GM21825 (cell line): ENCODE results near the gene DRC3.
"Not testable (repeated sequence)": the region's sequence is repeated elsewhere in the genome, so short reads cannot be mapped to it uniquely, and the experiment has no call there.

Experiments used
- ATAC-seq: cut with Tn5 transposase; IDR thresholded peaks from one replicate; pipeline ENCODE4 v1.9.1; 2021; ENCODE audit warnings: mild to moderate bottlenecking, moderate library complexity; ENCODE audit not compliant: unreplicated experiment

The DRC3 gene

GRCh38 chr17:17972126-17972951 is at the start of gene DRC3, which contains the start of gene TOM1L2:
DRC3 (plus strand) TSS chr17:17972862; CDS start chr17:17977599, 4,737 bp downstream.
TOM1L2 (minus strand) TSS chr17:17972400; CDS start chr17:17972313, 87 bp downstream.
- ATAC-seq = peak; percentile 89

GRCh38 chr17:17924131-17924856 is 48.4 kb upstream of the DRC3 start:
- ATAC-seq = no peak

GRCh38 chr17:17924857-17925250 is 47.8 kb upstream of the DRC3 start:
- no peak for ATAC-seq

- no peak for ATAC-seq
Measured at GRCh38 chr17:17926036-17926435, 46.6 kb upstream of the DRC3 start.

GRCh38 chr17:17926840-17927449 is 45.7 kb upstream of the DRC3 start:
- no peak for ATAC-seq

- ATAC-seq = no peak
Measured at GRCh38 chr17:17928398-17929287, 44.0 kb upstream of the DRC3 start.

GRCh38 chr17:17929655-17930380 is 42.8 kb upstream of the DRC3 start:
- ATAC-seq = no peak

GRCh38 chr17:17930674-17931073 is 42.0 kb upstream of the DRC3 start:
- no peak for ATAC-seq

GRCh38 chr17:17931159-17931558 is 41.5 kb upstream of the DRC3 start:
- no peak for ATAC-seq

- no peak for ATAC-seq
Measured at GRCh38 chr17:17933775-17934174, 38.9 kb upstream of the DRC3 start.

- ATAC-seq = no peak
Measured at GRCh38 chr17:17934214-17934613, 38.4 kb upstream of the DRC3 start.

GRCh38 chr17:17934806-17935205 is 37.9 kb upstream of the DRC3 start:
- ATAC-seq = no peak

- no peak for ATAC-seq
Measured at GRCh38 chr17:17935321-17936271, 37.1 kb upstream of the DRC3 start.

GRCh38 chr17:17937201-17937853 is 35.3 kb upstream of the DRC3 start:
- no peak for ATAC-seq

- ATAC-seq = no peak
Measured at GRCh38 chr17:17937958-17938357, 34.7 kb upstream of the DRC3 start.

- no peak for ATAC-seq
Measured at GRCh38 chr17:17938388-17939107, 34.1 kb upstream of the DRC3 start.

- not testable (repeated sequence) for ATAC-seq
Measured at GRCh38 chr17:17939941-17940340, 32.7 kb upstream of the DRC3 start.

GRCh38 chr17:17940441-17940911 is 32.2 kb upstream of the DRC3 start:
- no peak for ATAC-seq
